GM10248 (cell line): ENCODE measurements around the gene PPP1R15A.
"Not testable (repeated sequence)": the region's sequence is repeated elsewhere in the genome, so short reads cannot be mapped to it uniquely, and the experiment has no call there.

Experiments
- CTCF ChIA-PET: fragments of 300-600 bp; sonication (Branson Sonifier 250); formaldehyde crosslinking; extraction: SDS; loops from one replicate; lab custom pipeline; 2021; ENCODE audit warnings: antibody characterized with exemption; lab: Yijun Ruan, JAX
- POLR2A ChIA-PET: fragments of 350-650 bp; sonication (Branson Sonifier 250); formaldehyde crosslinking; extraction: SDS; loops from one replicate; lab custom pipeline; 2020; ENCODE audit warnings: antibody characterized with exemption; lab: Yijun Ruan, JAX
- DNase-seq: peaks from one replicate; pipeline ENCODE4 v3.0.0; 2012; ENCODE audit errors: extremely low spot score
- TF ChIP-seq, protein P1 (sequence below): IDR thresholded peaks from 2 replicates; pipeline ENCODE4 v1.5.1; 2012; ENCODE audit warnings: mild to moderate bottlenecking, low read depth; ENCODE audit errors: extremely low read depth, missing control alignments, control extremely low read depth

PPP1R15A gene

DNA sequence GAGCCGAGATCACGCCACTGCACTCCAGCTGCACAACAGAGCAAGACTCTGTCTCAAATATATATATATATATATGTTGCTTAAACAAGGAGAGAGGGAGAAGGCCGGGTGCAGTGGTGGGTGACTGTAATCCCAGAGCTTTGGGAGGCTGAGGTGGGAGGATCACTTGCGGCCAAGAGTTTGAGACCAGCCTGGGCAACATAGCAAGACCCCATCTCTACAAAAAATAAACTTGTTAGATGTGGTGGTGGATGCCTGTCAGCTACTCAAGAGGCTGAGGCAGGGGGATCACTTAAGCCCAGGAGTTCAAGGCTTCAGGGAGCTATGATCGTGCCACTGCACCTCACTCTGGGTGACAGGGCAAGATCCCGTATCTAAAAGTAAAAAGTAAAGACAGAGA is 30.6 kb upstream of the PPP1R15A start:
- CTCF ChIA-PET: interaction anchor here (1.1 to 13.1 kb wide), 23 partner anchors 13 to 234 kb away, joined by 3 to 291 read pairs (median 9); partner anchors contain the start of genes BCAT2, CA11, GYS1 and IZUMO1
- POLR2A ChIA-PET: interaction anchor here (1.4 to 2.8 kb wide), 2 partner anchors 31 to 124 kb away, joined by 4 to 13 read pairs; partner anchors contain the start of genes FTL and PPP1R15A
- no peak for DNase-seq
- TF ChIP-seq, protein P1, sequence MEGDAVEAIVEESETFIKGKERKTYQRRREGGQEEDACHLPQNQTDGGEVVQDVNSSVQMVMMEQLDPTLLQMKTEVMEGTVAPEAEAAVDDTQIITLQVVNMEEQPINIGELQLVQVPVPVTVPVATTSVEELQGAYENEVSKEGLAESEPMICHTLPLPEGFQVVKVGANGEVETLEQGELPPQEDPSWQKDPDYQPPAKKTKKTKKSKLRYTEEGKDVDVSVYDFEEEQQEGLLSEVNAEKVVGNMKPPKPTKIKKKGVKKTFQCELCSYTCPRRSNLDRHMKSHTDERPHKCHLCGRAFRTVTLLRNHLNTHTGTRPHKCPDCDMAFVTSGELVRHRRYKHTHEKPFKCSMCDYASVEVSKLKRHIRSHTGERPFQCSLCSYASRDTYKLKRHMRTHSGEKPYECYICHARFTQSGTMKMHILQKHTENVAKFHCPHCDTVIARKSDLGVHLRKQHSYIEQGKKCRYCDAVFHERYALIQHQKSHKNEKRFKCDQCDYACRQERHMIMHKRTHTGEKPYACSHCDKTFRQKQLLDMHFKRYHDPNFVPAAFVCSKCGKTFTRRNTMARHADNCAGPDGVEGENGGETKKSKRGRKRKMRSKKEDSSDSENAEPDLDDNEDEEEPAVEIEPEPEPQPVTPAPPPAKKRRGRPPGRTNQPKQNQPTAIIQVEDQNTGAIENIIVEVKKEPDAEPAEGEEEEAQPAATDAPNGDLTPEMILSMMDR: no peak

DNA sequence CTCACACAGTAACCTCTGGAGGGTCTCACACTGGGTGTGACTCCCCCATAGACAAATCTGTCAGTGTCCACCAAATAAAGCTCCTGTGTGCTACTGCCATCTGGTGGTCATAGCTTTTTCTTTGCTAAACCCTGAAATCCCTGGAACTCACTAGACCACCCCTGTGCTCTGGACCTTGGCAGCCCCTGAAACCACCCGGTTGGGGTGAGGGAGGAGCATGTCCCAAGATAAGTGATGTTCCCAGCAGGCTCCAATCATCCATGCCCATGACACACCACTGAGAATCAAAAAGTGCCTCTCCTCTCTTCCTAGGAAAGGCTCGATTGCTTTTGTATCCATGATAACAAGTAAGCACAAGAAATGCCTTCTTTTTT is 29.4 kb upstream of the PPP1R15A start:
- ChIA-PET POLR2A (interaction anchor here (0.6 to 2.8 kb wide), 5 partner anchors 30 to 1001 kb away, joined by 3 to 13 read pairs (median 4); partner anchors contain the start of genes FTL and PPP1R15A), CTCF (interaction anchor here (0.8 to 13.1 kb wide), 38 partner anchors 9 to 688 kb away, joined by 3 to 291 read pairs (median 6); partner anchors contain the start of genes BCAT2, CA11, DHDH and GYS1)
- TF ChIP-seq, protein P1: peak; percentile 79
- DNase-seq: peak; percentile 69

GRCh38 chr19:48844472-48844871 is 27.7 kb upstream of the PPP1R15A start:
- TF ChIP-seq, protein P1: no peak
- POLR2A ChIA-PET: interaction anchor here (0.6 kb wide), 1 partner anchor 9 kb away, joined by 6 read pairs; no protein-coding TSS in a partner anchor
- no peak for DNase-seq
- CTCF ChIA-PET: interaction anchor here (0.8 to 13.1 kb wide), 12 partner anchors 8 to 169 kb away, joined by 3 to 291 read pairs (median 8); partner anchors contain the start of genes GYS1, HSD17B14 and RUVBL2

DNA sequence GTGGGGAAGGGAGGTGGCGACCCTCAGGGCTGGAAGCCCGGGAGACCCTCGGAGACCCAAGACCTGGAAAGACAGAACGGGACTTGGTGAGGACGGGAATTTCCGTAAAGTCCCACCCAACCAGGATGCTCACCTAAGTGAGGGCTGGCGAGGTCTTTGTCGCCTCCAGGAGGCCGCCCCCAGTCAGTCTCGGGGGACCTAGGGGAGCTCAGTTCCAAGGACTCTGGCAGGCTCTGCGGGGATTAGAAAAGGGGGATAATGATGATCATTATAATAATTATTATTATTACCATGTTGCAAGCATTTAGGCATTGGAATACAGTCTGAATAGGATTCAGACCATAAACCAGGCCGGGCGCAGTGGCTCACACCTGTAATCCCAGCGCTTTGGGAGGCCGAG is 26.8 kb upstream of the PPP1R15A start:
- ChIA-PET POLR2A (interaction anchor here (0.6 to 1.1 kb wide), 3 partner anchors 8 to 30 kb away, joined by 3 to 6 read pairs (median 3); partner anchors contain the start of gene PPP1R15A), CTCF (interaction anchor here (0.8 to 13.1 kb wide), 9 partner anchors 9 to 170 kb away, joined by 3 to 291 read pairs (median 8); partner anchors contain the start of genes GYS1, HSD17B14 and RUVBL2)
- no peak for DNase-seq
- TF ChIP-seq, protein P1: no peak

DNA sequence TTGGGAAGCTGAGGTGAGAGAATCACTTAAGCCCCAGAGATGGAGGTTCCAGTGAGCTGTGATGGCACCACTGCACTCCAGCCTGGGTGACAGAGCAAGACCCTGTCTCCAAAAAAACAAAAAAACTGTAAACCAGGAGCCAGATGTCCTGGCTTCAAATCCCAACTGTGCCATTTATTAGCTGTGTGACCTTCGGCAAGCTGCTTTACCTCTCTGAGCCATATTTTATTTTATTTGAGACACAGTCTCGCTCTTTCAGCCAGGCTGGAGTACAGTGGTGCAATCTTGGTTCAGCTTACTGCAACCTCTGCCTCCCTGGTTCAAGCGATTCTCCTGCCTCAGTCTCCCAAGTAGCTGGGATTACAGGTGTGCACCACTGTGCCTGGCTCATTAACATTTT is 25.6 kb upstream of the PPP1R15A start:
- ChIA-PET POLR2A (interaction anchor here (0.5 to 0.6 kb wide), 2 partner anchors 10 to 53 kb away, joined by 4 to 6 read pairs; no protein-coding TSS in a partner anchor), CTCF (interaction anchor here (1.2 to 13.1 kb wide), 3 partner anchors 11 to 124 kb away, joined by 3 to 291 read pairs (median 5); partner anchors contain the start of gene HSD17B14)
- not testable (repeated sequence) for DNase-seq

GRCh38 chr19:48852292-48852691 is 19.9 kb upstream of the PPP1R15A start:
- TF ChIP-seq, protein P1: no peak
- DNase-seq: no peak
- CTCF ChIA-PET: interaction anchor here (0.7 to 7.9 kb wide), 3 partner anchors 9 to 141 kb away, joined by 3 to 66 read pairs (median 3); partner anchors contain the start of genes GYS1 and RUVBL2
- POLR2A ChIA-PET: no interaction called here
